ENCODE results near the gene HNRNPDL.

HNRNPDL gene

GRCh38 chr4:82450966-82451755 is 20.9 kb upstream of the HNRNPDL start:
- CTCF ChIA-PET, result no interaction called here
- TF ChIP-seq CTCF (conservative IDR thresholded peaks at IDR 0.05; ENCODE audit: low read depth), result no peak

GRCh38 chr4:82447886-82448285 is 17.6 kb upstream of the HNRNPDL start:
- no peak overlapping the region for H3K27ac ChIP-seq
- TF ChIP-seq CTCF (conservative IDR thresholded peaks at IDR 0.05; ENCODE audit: low read depth), result no peak
- ChIA-PET CTCF (interaction anchor here (0.6 kb wide), 1 partner anchor 240 kb away, joined by 3 read pairs; no protein-coding TSS in a partner anchor), POLR2A (ENCODE audit: low non-redundant PET) (no interaction called here)
- no peak for DNase-seq (ENCODE audit: low spot score)

More at GRCh38 chr4:82450966-82451755, 20.9 kb upstream of the HNRNPDL start:
- no peak overlapping the region for H3K27ac ChIP-seq
- DNase-seq (ENCODE audit: low spot score), result no peak
- POLR2A ChIA-PET (ENCODE audit: low non-redundant PET), result no interaction called here

- ChIA-PET POLR2A (ENCODE audit: low non-redundant PET) (no interaction called here), CTCF (no interaction called here)
- DNase-seq (ENCODE audit: low spot score), result no peak
- H3K27ac ChIP-seq, result no peak overlapping the region
- TF ChIP-seq CTCF (conservative IDR thresholded peaks at IDR 0.05; ENCODE audit: low read depth), result no peak
These were observed 8.8 kb upstream of the HNRNPDL start for GRCh38 chr4:82439088-82439487.

DNA sequence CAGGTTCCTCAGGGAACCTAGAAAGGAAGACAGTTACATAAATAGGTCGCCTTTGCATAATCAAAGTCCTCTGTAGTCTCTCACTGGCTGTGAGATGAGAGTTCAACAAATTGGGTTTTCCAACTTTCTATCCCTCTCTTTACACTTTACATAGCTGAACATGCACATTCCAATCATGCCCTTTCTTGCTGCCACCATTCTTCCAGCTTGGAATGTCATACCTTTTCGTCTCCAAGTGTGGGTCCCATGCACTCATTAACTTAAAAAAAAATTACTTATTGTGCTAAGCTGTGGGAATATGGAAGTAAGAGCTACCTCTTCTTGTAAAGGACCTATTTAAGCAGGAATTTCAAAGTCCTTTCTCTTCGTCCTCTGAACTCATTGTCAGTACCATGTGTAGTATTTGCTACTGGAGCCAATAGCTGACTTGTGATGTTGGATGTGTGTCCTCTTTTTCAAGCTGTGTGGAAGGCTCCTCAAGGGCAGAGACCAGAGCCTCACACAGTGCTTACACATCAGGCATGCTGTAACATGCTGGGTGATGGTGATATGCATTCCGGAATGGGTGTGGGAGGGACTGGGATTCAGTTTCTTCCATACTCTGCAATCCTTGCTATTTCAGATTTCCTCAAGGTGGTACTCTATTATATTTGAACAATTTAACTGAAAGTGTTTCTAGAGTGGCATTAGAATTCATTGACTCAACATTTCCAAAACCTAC is 7.2 kb upstream of the HNRNPDL start:
- CTCF ChIA-PET, result interaction anchor here (1.0 kb wide), 1 partner anchor 27 kb away, joined by 3 read pairs; no protein-coding TSS in a partner anchor
- peak; percentile 92 for DNase-seq (ENCODE audit: low spot score)

GRCh38 chr4:82436780-82437179 is 6.5 kb upstream of the HNRNPDL start:
- TF ChIP-seq CTCF (conservative IDR thresholded peaks at IDR 0.05; ENCODE audit: low read depth), result no peak
- no peak for DNase-seq (ENCODE audit: low spot score)
- peak overlapping the region; percentile 69 for H3K27ac ChIP-seq
- CTCF ChIA-PET, result interaction anchor here (1.0 kb wide), 1 partner anchor 28 kb away, joined by 3 read pairs; no protein-coding TSS in a partner anchor
- POLR2A ChIA-PET (ENCODE audit: low non-redundant PET), result interaction anchor here (0.9 kb wide), 1 partner anchor 8 kb away, joined by 5 read pairs; no protein-coding TSS in a partner anchor

More for the DNA sequence above, 7.2 kb upstream of the HNRNPDL start:
- TF ChIP-seq CTCF (conservative IDR thresholded peaks at IDR 0.05; ENCODE audit: low read depth), result no peak
- POLR2A ChIA-PET (ENCODE audit: low non-redundant PET), result interaction anchor here (0.5 to 0.9 kb wide), 3 partner anchors 8 to 70 kb away, joined by 3 to 5 read pairs (median 4); partner anchors contain the start of gene HNRNPD
- H3K27ac ChIP-seq, result peak overlapping the region; percentile 26; the same call in 1 of the 2 replicates

GRCh38 chr4:82436130-82436529 is 5.9 kb upstream of the HNRNPDL start:
- CTCF ChIA-PET, result no interaction called here
- POLR2A ChIA-PET (ENCODE audit: low non-redundant PET), result no interaction called here
- DNase-seq (ENCODE audit: low spot score), result no peak
- peak overlapping the region; percentile 69 for H3K27ac ChIP-seq
- TF ChIP-seq CTCF (conservative IDR thresholded peaks at IDR 0.05; ENCODE audit: low read depth), result no peak

Measured in RWPE1 (cell line).